AG09309 (cell line): ENCODE measurements around the gene ADAMTS16.

Experiments
- DNase-seq: peaks from one replicate; pipeline ENCODE4 v3.0.0-alpha.2; 2010; ENCODE audit warnings: low read depth
- H3K4me3 ChIP-seq: 2 replicates; pipeline ENCODE4 v1.5.1; 2011; ENCODE audit warnings: mild to moderate bottlenecking, low read depth, low read length, moderate library complexity; ENCODE audit not compliant: control insufficient read depth
- TF ChIP-seq, protein P1 (sequence below): IDR thresholded peaks from 2 replicates; pipeline ENCODE4 v1.5.1; 2011; ENCODE audit warnings: mild to moderate bottlenecking, low read depth, low read length, inconsistent platforms; ENCODE audit not compliant: insufficient read depth, control insufficient read depth; ENCODE audit errors: missing control alignments

ADAMTS16 gene

DNA sequence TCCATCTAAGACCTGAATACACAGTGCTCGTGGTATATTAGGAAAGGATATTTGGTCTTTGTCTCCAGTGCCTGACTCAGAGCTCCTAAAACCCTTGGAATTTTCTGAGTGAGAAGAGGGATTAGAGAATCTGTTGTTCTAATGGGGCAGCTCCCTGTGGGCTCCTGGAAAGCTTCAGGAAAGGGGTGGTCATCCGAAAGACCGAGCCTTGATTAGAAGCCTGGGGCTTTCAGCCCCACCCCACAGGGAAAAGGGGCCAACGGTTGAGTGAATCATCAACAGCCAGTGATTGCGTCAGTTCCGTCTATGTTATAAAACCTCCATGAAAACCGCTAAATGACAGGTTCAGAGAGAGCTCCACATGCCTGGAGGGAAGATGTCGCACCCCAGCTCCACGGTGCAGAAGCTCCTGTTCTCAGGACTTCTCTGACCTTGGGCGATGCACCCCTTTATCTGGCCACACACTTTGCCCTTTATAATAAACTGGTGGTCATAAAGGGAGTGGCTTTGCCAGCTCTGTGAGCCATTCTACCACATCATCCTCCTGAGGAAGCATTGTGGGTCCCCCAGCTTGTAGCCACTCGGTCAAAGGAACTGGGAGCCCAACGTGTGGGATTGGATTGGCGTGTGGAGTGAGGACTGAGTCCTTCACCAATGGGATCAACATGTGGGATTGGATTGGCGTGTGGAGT, 211.3 kb downstream of the ADAMTS16 start:
- H3K4me3 ChIP-seq, result no peak overlapping the region
- DNase-seq, result peak; percentile 52
- TF ChIP-seq, protein P1, sequence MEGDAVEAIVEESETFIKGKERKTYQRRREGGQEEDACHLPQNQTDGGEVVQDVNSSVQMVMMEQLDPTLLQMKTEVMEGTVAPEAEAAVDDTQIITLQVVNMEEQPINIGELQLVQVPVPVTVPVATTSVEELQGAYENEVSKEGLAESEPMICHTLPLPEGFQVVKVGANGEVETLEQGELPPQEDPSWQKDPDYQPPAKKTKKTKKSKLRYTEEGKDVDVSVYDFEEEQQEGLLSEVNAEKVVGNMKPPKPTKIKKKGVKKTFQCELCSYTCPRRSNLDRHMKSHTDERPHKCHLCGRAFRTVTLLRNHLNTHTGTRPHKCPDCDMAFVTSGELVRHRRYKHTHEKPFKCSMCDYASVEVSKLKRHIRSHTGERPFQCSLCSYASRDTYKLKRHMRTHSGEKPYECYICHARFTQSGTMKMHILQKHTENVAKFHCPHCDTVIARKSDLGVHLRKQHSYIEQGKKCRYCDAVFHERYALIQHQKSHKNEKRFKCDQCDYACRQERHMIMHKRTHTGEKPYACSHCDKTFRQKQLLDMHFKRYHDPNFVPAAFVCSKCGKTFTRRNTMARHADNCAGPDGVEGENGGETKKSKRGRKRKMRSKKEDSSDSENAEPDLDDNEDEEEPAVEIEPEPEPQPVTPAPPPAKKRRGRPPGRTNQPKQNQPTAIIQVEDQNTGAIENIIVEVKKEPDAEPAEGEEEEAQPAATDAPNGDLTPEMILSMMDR, result no peak

DNA sequence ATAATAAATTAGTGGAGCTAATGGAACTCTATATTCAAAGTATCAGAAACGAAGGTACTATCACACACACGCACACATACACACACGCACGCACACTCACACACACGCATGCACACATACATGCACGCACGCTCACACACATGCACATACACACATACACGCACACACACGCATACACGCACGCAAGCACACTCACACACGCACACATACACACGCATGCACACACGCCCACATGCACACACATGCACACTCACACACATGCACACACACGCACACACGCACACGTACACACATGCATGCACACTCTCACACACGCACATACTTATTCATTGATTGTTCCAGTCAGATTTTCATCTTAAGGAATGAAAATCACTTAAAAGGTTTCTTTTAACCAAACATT, 212.5 kb downstream of the ADAMTS16 start:
- TF ChIP-seq, protein P1, result no peak
- no peak for DNase-seq
- no peak overlapping the region for H3K4me3 ChIP-seq

- no peak for DNase-seq
- no peak overlapping the region for H3K4me3 ChIP-seq
- TF ChIP-seq, protein P1, result no peak
Measured at GRCh38 chr5:5353681-5354080, 213.6 kb downstream of the ADAMTS16 start.

DNA sequence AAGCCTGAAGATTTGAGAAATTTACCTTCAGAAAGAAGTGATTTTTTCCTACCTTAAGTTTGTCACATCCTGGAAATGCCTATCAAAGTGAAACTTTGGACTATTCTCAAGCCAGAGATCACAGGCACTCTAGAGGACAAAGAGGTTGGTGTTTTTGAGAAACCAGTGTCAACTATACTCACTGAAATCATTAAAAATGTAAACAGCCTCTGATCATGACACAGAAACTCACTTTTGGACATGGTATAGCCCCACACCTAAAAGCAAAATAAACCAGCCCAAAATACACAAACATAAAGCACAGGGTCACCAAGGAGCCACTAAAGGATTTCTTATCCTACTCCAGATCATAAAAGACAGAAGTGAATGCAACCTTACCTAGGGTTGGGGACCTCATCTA, 216.6 kb downstream of the ADAMTS16 start:
- DNase-seq, result no peak
- TF ChIP-seq, protein P1, result no peak
- H3K4me3 ChIP-seq, result no peak overlapping the region

GRCh38 chr5:5359618-5360017, 219.5 kb downstream of the ADAMTS16 start:
- TF ChIP-seq, protein P1, result no peak
- no peak overlapping the region for H3K4me3 ChIP-seq
- no peak for DNase-seq

DNA sequence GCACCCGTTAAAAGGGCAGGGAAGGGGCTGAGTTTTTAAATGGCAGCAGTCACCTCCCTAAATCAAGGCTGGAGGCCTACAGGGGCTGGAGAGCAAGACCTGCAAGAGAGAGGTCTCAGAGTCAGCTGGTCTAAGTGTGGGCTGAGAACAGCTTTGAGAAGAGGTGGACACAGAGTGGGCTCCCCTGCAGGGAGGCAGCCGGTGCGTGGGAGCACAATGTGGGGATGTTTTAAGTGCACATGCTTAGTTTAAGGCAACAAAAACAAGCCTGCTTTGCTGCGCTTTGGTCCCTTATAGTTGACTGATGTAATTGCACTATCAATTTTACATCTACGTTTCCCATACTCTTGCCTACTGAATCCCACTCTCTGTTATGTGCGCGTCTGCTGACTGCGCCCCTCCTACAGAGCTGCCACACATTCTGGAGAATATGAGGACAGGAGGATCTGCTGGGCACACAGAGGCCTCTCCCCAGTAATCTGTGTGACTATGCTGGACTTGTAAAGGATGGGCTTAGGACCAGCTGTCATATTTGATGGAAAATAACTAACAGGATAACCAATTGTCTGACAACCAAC, 220.3 kb downstream of the ADAMTS16 start:
- no peak for DNase-seq
- TF ChIP-seq, protein P1, result no peak
- no peak overlapping the region for H3K4me3 ChIP-seq
